Neutrophil (primary cell): ENCODE data around the gene MFSD1.
"Not testable (repeated sequence)": the region's sequence is repeated elsewhere in the genome, so short reads cannot be mapped to it uniquely, and the experiment has no call there.

Source experiments
- H3K27ac ChIP-seq: fragments of 200-600 bp; sonication (generic); 2 replicates; pipeline ENCODE4 v1.5.1; 2016; ENCODE audit warnings: mild to moderate bottlenecking, moderate library complexity
- H3K27me3 ChIP-seq: fragments of 200-600 bp; sonication (generic); 2 replicates; pipeline ENCODE4 v1.6.0; 2016; ENCODE audit warnings: mild to moderate bottlenecking
- H3K36me3 ChIP-seq: fragments of 200-600 bp; sonication (generic); 2 replicates; pipeline ENCODE4 v1.5.1; 2017
- H3K4me1 ChIP-seq, 2 experiments: fragments of 200-600 bp in 1 of 2; sonication (generic) in 1 of 2; 1 replicate in 1 of 2; 2 replicates in 1 of 2; pipeline versions ENCODE4 v1.5.1 to v1.6.1; 2013 to 2016; ENCODE audit warnings: low read depth in 1 of 2, low read length in 1 of 2, mild to moderate bottlenecking in 1 of 2, moderate library complexity in 1 of 2; ENCODE audit not compliant: control insufficient read depth in 1 of 2, insufficient read depth in 1 of 2
- H3K4me3 ChIP-seq, 2 experiments: fragments of 200-600 bp in 1 of 2; sonication (generic) in 1 of 2; 1 replicate in 1 of 2; 2 replicates in 1 of 2; pipeline ENCODE4 v1.5.1; 2013 to 2016; ENCODE audit warnings: low read depth in 1 of 2, low read length in 1 of 2, mild to moderate bottlenecking in 1 of 2, moderate library complexity in 1 of 2
- H3K9me3 ChIP-seq: fragments of 200-600 bp; sonication (generic); 2 replicates; pipeline ENCODE4 v1.5.1; 2016
- TF ChIP-seq, protein P1 (sequence below): fragments of 200-600 bp; sonication (generic); IDR thresholded peaks from 2 replicates; pipeline ENCODE4 v1.5.1; 2016; ENCODE audit warnings: antibody characterized with exemption

The MFSD1 gene

DNA sequence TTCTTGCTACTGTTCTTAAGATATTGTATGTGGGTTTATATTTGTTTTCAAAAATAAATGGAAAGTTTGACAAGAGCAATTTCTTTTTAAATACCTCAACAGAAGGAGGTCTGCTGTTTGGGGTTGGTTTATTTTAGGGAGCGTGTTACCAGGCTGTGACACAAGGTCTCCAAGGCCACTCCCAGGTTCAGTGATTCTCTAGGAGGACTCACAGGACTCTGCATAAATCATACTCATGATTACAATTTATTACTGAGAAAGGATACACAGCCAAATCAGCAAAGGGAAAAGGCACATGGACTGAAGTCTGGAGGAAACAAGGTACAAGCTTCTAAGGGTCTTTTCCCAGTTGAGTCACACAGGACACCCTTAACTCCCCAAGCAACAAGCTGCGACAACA is 18.8 kb upstream of the MFSD1 start:
- no peaks in the 10 kb centered on the region for H3K27me3 ChIP-seq
- H3K9me3 ChIP-seq: no peaks in the 10 kb centered on the region
- TF ChIP-seq, protein P1, sequence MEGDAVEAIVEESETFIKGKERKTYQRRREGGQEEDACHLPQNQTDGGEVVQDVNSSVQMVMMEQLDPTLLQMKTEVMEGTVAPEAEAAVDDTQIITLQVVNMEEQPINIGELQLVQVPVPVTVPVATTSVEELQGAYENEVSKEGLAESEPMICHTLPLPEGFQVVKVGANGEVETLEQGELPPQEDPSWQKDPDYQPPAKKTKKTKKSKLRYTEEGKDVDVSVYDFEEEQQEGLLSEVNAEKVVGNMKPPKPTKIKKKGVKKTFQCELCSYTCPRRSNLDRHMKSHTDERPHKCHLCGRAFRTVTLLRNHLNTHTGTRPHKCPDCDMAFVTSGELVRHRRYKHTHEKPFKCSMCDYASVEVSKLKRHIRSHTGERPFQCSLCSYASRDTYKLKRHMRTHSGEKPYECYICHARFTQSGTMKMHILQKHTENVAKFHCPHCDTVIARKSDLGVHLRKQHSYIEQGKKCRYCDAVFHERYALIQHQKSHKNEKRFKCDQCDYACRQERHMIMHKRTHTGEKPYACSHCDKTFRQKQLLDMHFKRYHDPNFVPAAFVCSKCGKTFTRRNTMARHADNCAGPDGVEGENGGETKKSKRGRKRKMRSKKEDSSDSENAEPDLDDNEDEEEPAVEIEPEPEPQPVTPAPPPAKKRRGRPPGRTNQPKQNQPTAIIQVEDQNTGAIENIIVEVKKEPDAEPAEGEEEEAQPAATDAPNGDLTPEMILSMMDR: no peak
- no peaks in the 10 kb centered on the region for H3K4me1 ChIP-seq
- no peak overlapping the region for H3K27ac ChIP-seq
- no peaks in the 10 kb centered on the region for H3K36me3 ChIP-seq
- no peak overlapping the region for H3K4me3 ChIP-seq

- Histone ChIP-seq H3K4me1 (peaks cover 0 to under 1% of the 10 kb centered on the region in 2 experiments), H3K27ac (no peak overlapping the region), H3K36me3 (no peaks in the 10 kb centered on the region), H3K4me3 (no peak overlapping the region), H3K27me3 (no peaks in the 10 kb centered on the region), H3K9me3 (no peaks in the 10 kb centered on the region)
- TF ChIP-seq, protein P1: no peak
Measured at GRCh38 chr3:158785972-158786371, 15.9 kb upstream of the MFSD1 start.

DNA sequence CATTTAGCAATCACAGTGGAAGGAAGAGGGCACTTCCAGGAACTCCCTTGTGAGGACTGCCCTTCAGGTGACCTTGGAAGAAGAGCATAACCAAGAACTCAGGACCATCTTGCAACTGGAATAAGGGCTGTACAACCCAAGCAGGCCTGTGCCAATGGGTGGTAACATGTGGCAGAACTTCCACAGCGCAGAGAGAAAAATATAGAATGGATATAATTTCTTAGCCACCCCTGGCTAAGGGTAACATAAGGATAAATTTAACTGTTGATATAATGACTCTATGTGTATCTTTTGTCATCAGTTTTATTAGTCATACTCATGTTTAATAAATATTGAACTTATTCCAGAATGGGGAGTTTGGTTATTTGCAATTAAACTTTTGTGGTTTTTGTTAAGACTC is 13.4 kb upstream of the MFSD1 start:
- Histone ChIP-seq H3K27ac (no peak overlapping the region), H3K27me3 (no peaks in the 10 kb centered on the region)

DNA sequence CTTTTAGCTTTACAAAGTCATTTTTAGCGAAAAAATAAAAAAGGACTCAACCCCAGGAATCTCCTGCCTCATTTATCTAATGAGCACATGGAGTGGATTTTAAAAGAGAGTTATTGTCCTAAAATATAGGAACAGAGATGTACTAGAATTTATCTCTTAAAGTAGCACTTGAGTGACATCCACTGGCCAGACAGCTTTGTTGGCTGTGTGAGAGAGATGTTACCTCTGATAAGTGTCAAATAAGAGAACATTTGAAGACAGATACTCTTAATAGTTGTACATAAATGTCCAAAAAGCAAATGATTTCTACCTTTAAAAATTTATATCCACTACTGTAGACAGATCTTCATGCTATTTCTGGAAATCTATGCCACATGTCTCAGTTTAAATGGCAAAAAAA is 12.3 kb upstream of the MFSD1 start:
- no peaks in the 10 kb centered on the region for H3K9me3 ChIP-seq
- H3K27me3 ChIP-seq: no peaks in the 10 kb centered on the region
- no peaks in the 10 kb centered on the region for H3K36me3 ChIP-seq
- TF ChIP-seq, protein P1: no peak
- peaks cover 3 to 4% of the 10 kb centered on the region in 2 experiments for H3K4me1 ChIP-seq
- no peak overlapping the region for H3K4me3 ChIP-seq
- no peak overlapping the region for H3K27ac ChIP-seq

More for the DNA sequence above, 13.4 kb upstream of the MFSD1 start:
- Histone ChIP-seq H3K36me3 (no peaks in the 10 kb centered on the region), H3K4me3 (no peak overlapping the region), H3K4me1 (peaks cover 3 to 4% of the 10 kb centered on the region in 2 experiments), H3K9me3 (no peaks in the 10 kb centered on the region)
- TF ChIP-seq, protein P1: no peak

- H3K36me3 ChIP-seq: no peaks in the 10 kb centered on the region
- no peak overlapping the region for H3K27ac ChIP-seq
- H3K4me1 ChIP-seq: peaks cover 3 to 4% of the 10 kb centered on the region in 2 experiments
Measured at GRCh38 chr3:158790901-158791589, 10.8 kb upstream of the MFSD1 start.

GRCh38 chr3:158791590-158791920 is 10.3 kb upstream of the MFSD1 start:
- not testable (repeated sequence) for H3K27ac ChIP-seq

More at GRCh38 chr3:158790901-158791589, 10.8 kb upstream of the MFSD1 start:
- TF ChIP-seq, protein P1: peak; percentile 76
- Histone ChIP-seq H3K27me3 (no peaks in the 10 kb centered on the region), H3K4me3 (no peak overlapping the region), H3K9me3 (no peaks in the 10 kb centered on the region)

More at GRCh38 chr3:158791590-158791920, 10.3 kb upstream of the MFSD1 start:
- H3K36me3 ChIP-seq, H3K27me3 ChIP-seq, H3K4me3 ChIP-seq, H3K4me1 ChIP-seq, H3K9me3 ChIP-seq: not testable (repeated sequence)
